ENCODE results near the gene RNF19B. TPM values are rescaled to one million over a fixed set of nuclear protein-coding genes. Genes with fewer than 3 reads are reported as not detected.
A peak's percentile ranks its signal among the peaks of the same experiment; 100 is the strongest.

The RNF19B gene
- polyA plus RNA-seq, 1 donor: 31.3 TPM

DNA sequence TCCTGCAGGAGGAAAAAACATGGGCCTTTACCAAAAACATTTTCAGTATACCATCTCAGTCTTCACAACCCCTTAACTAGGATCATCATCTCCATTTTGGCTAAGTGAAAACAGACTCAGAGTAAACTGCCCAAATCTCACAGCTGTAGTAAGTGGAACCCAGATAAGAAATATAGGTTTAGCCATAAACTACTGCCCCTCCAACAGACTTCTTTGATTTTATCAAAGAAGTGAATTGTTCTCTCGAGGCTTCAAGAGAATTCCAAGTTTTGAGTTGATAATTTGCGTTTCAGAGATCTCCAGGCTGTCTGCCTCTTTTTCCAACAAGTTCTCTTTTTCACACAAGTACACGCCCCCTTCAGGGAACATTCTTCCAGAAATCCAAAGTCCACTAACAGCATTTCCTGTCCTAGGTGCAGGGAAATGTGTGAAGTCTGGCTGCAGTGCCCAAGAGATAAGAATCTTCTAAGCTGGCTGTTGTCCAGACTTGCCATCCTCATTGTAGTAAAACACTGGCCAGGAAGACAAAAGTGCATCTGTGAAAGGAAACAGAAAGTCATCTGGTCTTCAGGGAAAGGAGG is 30.8 kb downstream of the RNF19B start:
- Histone ChIP-seq H3K9me3 (ENCODE audit: control insufficient read depth, low read depth, low read length) (no peaks in the 10 kb centered on the region), H3K27me3 (ENCODE audit: control insufficient read depth, insufficient read depth, low read length) (no peaks in the 10 kb centered on the region), H3K36me3 (ENCODE audit: control insufficient read depth, insufficient read depth, low read length) (peaks cover 22% of the 10 kb centered on the region), H3K4me1 (ENCODE audit: control insufficient read depth, insufficient read depth, low read length) (peaks cover 36% of the 10 kb centered on the region), H3K27ac (ENCODE audit: low read length) (peak overlapping the region; percentile 94), H3K4me3 (ENCODE audit: low read length) (no peak overlapping the region)
- WGBS (ENCODE audit: insufficient coverage, low lambda C conversion rate): no CpG with 5 or more reads among the region's 3 CpGs
- peak; percentile 93 to 97 for DNase-seq

DNA sequence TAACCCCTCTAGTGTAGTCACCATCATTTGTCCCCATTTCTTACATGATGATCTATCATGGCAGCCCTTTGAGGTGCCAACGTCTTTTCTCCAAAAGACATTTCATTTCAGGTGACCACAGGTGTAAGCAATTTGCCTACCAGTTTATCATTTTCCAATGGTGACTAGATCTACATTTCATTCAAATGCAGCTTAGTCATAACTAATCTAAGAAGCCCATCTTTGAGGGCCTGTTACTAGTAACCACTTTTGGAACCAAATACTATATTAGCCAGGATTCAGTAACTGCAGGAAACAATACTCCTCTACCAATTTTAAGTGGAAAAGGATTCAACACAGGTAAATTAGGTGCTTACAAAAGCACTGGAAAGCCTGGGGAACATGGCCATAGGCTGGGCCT is 32.8 kb downstream of the RNF19B start:
- Histone ChIP-seq H3K4me1 (ENCODE audit: control insufficient read depth, insufficient read depth, low read length) (peaks cover 34% of the 10 kb centered on the region), H3K4me3 (ENCODE audit: low read length) (no peak overlapping the region), H3K27me3 (ENCODE audit: control insufficient read depth, insufficient read depth, low read length) (no peaks in the 10 kb centered on the region), H3K36me3 (ENCODE audit: control insufficient read depth, insufficient read depth, low read length) (peaks cover 3% of the 10 kb centered on the region), H3K9me3 (ENCODE audit: control insufficient read depth, low read depth, low read length) (no peaks in the 10 kb centered on the region), H3K27ac (ENCODE audit: low read length) (no peak overlapping the region)
- no CpG with 5 or more reads among the region's 1 CpG for WGBS (ENCODE audit: insufficient coverage, low lambda C conversion rate)
- no peak for DNase-seq

GRCh38 chr1:32929366-32929765 is 35.2 kb downstream of the RNF19B start:
- H3K4me3 ChIP-seq (ENCODE audit: low read length): no peak overlapping the region
- WGBS (ENCODE audit: insufficient coverage, low lambda C conversion rate): no CpG with 5 or more reads among the region's 2 CpGs
- no peak overlapping the region for H3K27ac ChIP-seq (ENCODE audit: low read length)
- H3K4me1 ChIP-seq (ENCODE audit: control insufficient read depth, insufficient read depth, low read length): peaks cover 29% of the 10 kb centered on the region
- peaks cover 4% of the 10 kb centered on the region for H3K9me3 ChIP-seq (ENCODE audit: control insufficient read depth, low read depth, low read length)
- no peaks in the 10 kb centered on the region for H3K27me3 ChIP-seq (ENCODE audit: control insufficient read depth, insufficient read depth, low read length)
- no peak for DNase-seq
- no peaks in the 10 kb centered on the region for H3K36me3 ChIP-seq (ENCODE audit: control insufficient read depth, insufficient read depth, low read length)

DNA sequence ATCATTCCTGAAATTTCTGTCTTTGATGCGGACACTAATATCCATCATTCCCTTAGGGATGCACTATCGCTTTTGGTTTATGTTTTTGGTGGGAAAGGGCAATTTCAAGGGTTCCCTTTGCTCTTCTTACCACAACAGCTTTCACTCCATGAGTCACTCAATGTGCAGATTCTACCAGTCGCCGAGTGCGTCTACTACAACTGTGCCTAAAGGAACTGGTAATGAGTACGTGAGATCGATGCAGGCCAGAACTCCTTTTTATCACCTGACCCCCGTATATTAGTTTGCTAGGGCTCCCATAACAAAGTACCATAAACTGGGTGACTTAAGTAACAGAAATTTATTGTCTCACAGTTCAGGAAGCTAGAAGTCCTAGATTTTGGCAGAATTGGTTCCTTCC is 35.9 kb downstream of the RNF19B start:
- peaks cover 3% of the 10 kb centered on the region for H3K27me3 ChIP-seq (ENCODE audit: control insufficient read depth, insufficient read depth, low read length)
- 100% methylated on average over 1 of the region's 8 CpGs for WGBS (ENCODE audit: insufficient coverage, low lambda C conversion rate)
- DNase-seq: no peak

DNA sequence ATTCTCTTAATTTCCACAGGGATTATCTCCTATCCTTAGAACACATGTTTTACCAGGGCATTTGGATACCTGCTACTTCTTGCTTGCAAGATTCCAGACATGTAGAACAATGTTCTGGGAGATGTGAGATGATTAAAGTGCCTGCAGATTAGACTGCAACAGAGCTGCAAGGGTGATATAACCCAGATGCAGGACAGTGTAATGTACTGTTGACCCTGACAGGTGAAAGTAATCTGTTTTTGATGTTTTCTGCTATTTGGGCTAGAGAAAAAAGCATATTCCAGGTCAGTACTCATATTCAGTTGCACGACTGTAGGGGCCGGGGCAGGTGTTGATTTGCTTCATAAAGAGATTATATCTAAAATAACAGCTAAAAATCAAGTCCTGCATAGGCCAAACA is 36.3 kb downstream of the RNF19B start:
- H3K9me3 ChIP-seq (ENCODE audit: control insufficient read depth, low read depth, low read length): peaks cover 4% of the 10 kb centered on the region
- no peaks in the 10 kb centered on the region for H3K36me3 ChIP-seq (ENCODE audit: control insufficient read depth, insufficient read depth, low read length)
- DNase-seq: no peak
- peaks cover 21% of the 10 kb centered on the region for H3K4me1 ChIP-seq (ENCODE audit: control insufficient read depth, insufficient read depth, low read length)
- H3K27ac ChIP-seq (ENCODE audit: low read length): no peak overlapping the region
- WGBS (ENCODE audit: insufficient coverage, low lambda C conversion rate): no CpG with 5 or more reads among the region's 2 CpGs
- no peak overlapping the region for H3K4me3 ChIP-seq (ENCODE audit: low read length)
- peaks cover 3% of the 10 kb centered on the region for H3K27me3 ChIP-seq (ENCODE audit: control insufficient read depth, insufficient read depth, low read length)

More for the DNA sequence above, 35.9 kb downstream of the RNF19B start:
- Histone ChIP-seq H3K27ac (ENCODE audit: low read length) (no peak overlapping the region), H3K9me3 (ENCODE audit: control insufficient read depth, low read depth, low read length) (peaks cover 4% of the 10 kb centered on the region), H3K36me3 (ENCODE audit: control insufficient read depth, insufficient read depth, low read length) (no peaks in the 10 kb centered on the region), H3K4me1 (ENCODE audit: control insufficient read depth, insufficient read depth, low read length) (peaks cover 23% of the 10 kb centered on the region), H3K4me3 (ENCODE audit: low read length) (no peak overlapping the region)

- peaks cover 21% of the 10 kb centered on the region for H3K4me1 ChIP-seq (ENCODE audit: control insufficient read depth, insufficient read depth, low read length)
- WGBS (ENCODE audit: insufficient coverage, low lambda C conversion rate): no CpG with 5 or more reads among the region's 2 CpGs
Observed at GRCh38 chr1:32927441-32927840, 37.2 kb downstream of the RNF19B start.

GRCh38 chr1:32926562-32926961 is 38.0 kb downstream of the RNF19B start:
- Histone ChIP-seq H3K27ac (ENCODE audit: low read length) (no peak overlapping the region), H3K4me1 (ENCODE audit: control insufficient read depth, insufficient read depth, low read length) (peaks cover 21% of the 10 kb centered on the region), H3K36me3 (ENCODE audit: control insufficient read depth, insufficient read depth, low read length) (no peaks in the 10 kb centered on the region), H3K4me3 (ENCODE audit: low read length) (no peak overlapping the region), H3K27me3 (ENCODE audit: control insufficient read depth, insufficient read depth, low read length) (peaks cover 3% of the 10 kb centered on the region), H3K9me3 (ENCODE audit: control insufficient read depth, low read depth, low read length) (peaks cover 4% of the 10 kb centered on the region)
- peak; percentile 41 to 57 for DNase-seq
- no CpG with 5 or more reads among the region's 6 CpGs for WGBS (ENCODE audit: insufficient coverage, low lambda C conversion rate)

More at GRCh38 chr1:32927441-32927840, 37.2 kb downstream of the RNF19B start:
- H3K4me3 ChIP-seq (ENCODE audit: low read length): no peak overlapping the region
- peaks cover 3% of the 10 kb centered on the region for H3K27me3 ChIP-seq (ENCODE audit: control insufficient read depth, insufficient read depth, low read length)
- no peak for DNase-seq
- no peak overlapping the region for H3K27ac ChIP-seq (ENCODE audit: low read length)
- peaks cover 4% of the 10 kb centered on the region for H3K9me3 ChIP-seq (ENCODE audit: control insufficient read depth, low read depth, low read length)
- no peaks in the 10 kb centered on the region for H3K36me3 ChIP-seq (ENCODE audit: control insufficient read depth, insufficient read depth, low read length)

GRCh38 chr1:32925403-32926162 is 39.0 kb downstream of the RNF19B start:
- Histone ChIP-seq H3K4me1 (ENCODE audit: control insufficient read depth, insufficient read depth, low read length) (peaks cover 21% of the 10 kb centered on the region), H3K27me3 (ENCODE audit: control insufficient read depth, insufficient read depth, low read length) (peaks cover 3% of the 10 kb centered on the region), H3K36me3 (ENCODE audit: control insufficient read depth, insufficient read depth, low read length) (no peaks in the 10 kb centered on the region), H3K27ac (ENCODE audit: low read length) (peak overlapping the region; percentile 50), H3K9me3 (ENCODE audit: control insufficient read depth, low read depth, low read length) (peaks cover 4% of the 10 kb centered on the region), H3K4me3 (ENCODE audit: low read length) (no peak overlapping the region)
- peak in 1 of 2 donors; percentile 49 for DNase-seq
- 39% methylated on average over 2 of the region's 24 CpGs for WGBS (ENCODE audit: insufficient coverage, low lambda C conversion rate)

GRCh38 chr1:32924881-32925344 is 39.7 kb downstream of the RNF19B start:
- peak; percentile 69 to 79 for DNase-seq
- no peaks in the 10 kb centered on the region for H3K36me3 ChIP-seq (ENCODE audit: control insufficient read depth, insufficient read depth, low read length)
- peaks cover 4% of the 10 kb centered on the region for H3K9me3 ChIP-seq (ENCODE audit: control insufficient read depth, low read depth, low read length)
- H3K4me3 ChIP-seq (ENCODE audit: low read length): peak overlapping the region; percentile 10
- peaks cover 3% of the 10 kb centered on the region for H3K27me3 ChIP-seq (ENCODE audit: control insufficient read depth, insufficient read depth, low read length)
- peak overlapping the region; percentile 50 for H3K27ac ChIP-seq (ENCODE audit: low read length)
- WGBS (ENCODE audit: insufficient coverage, low lambda C conversion rate): no CpG with 5 or more reads among the region's 31 CpGs
- H3K4me1 ChIP-seq (ENCODE audit: control insufficient read depth, insufficient read depth, low read length): peaks cover 21% of the 10 kb centered on the region

GRCh38 chr1:32920833-32921232 is 43.8 kb downstream of the RNF19B start:
- Histone ChIP-seq H3K27me3 (ENCODE audit: control insufficient read depth, insufficient read depth, low read length) (peaks cover 3% of the 10 kb centered on the region), H3K4me1 (ENCODE audit: control insufficient read depth, insufficient read depth, low read length) (peaks cover 19% of the 10 kb centered on the region), H3K4me3 (ENCODE audit: low read length) (no peak overlapping the region), H3K9me3 (ENCODE audit: control insufficient read depth, low read depth, low read length) (peaks cover 4% of the 10 kb centered on the region), H3K27ac (ENCODE audit: low read length) (no peak overlapping the region), H3K36me3 (ENCODE audit: control insufficient read depth, insufficient read depth, low read length) (no peaks in the 10 kb centered on the region)
- no peak for DNase-seq
- no CpG with 5 or more reads among the region's 7 CpGs for WGBS (ENCODE audit: insufficient coverage, low lambda C conversion rate)
